ENCODE measurements around the gene FKBP5. TPM values are rescaled to one million over a fixed set of nuclear protein-coding genes. Genes with fewer than 3 reads are reported as not detected.
"Not testable (repeated sequence)": the region's sequence is repeated elsewhere in the genome, so short reads cannot be mapped to it uniquely, and the experiment has no call there.

Gene FKBP5
- total RNA-seq, 1 donor from 2014 or later: 112 TPM

DNA sequence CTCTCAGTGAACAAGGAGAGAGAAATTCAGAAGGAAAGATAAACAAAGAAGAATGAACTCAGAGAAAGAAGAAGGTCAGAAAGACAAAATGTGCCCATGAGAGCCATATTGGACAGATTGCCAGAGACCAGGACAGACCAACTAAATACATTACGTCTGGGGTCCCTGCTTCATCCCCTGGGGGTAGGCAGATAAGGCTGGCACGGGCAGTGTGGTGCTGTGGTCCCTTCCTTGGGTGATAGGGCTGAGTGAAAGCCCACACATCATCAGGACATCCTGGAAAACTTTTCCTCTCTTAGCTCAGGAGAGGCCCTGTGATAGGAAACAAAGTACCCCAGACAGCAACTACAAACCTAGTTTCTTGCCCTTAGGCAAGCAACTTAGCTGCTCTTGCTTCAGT, 34.9 kb upstream of the FKBP5 start:
- no peak for DNase-seq (ENCODE audit: low spot score)

GRCh38 chr6:35722121-35722761, 33.5 kb upstream of the FKBP5 start:
- no peak for DNase-seq (ENCODE audit: low spot score)

- DNase-seq (ENCODE audit: low spot score): no peak
Observed at GRCh38 chr6:35719830-35720733, 31.4 kb upstream of the FKBP5 start.

DNA sequence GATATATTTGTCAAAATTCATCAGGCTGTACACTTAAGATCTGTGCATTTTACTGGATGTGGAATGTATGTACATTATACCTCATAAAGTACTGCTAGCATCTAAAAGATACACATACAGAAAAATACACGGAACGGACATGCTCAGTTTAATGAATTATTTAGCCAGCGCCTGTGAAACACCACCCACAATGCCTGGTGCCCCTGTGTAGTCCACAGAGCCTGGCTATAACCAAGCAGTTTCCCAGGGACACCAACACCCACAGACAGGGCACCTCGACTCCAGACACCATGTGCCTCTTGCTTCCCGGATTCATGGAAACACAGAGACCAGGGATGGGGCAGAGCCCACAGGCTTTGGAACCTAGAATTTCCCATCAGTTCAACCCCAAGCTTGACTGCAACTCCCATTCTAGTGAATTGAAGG, 30.7 kb upstream of the FKBP5 start:
- no peak for DNase-seq (ENCODE audit: low spot score)

GRCh38 chr6:35718911-35719381, 30.2 kb upstream of the FKBP5 start:
- no peak for DNase-seq (ENCODE audit: low spot score)

DNA sequence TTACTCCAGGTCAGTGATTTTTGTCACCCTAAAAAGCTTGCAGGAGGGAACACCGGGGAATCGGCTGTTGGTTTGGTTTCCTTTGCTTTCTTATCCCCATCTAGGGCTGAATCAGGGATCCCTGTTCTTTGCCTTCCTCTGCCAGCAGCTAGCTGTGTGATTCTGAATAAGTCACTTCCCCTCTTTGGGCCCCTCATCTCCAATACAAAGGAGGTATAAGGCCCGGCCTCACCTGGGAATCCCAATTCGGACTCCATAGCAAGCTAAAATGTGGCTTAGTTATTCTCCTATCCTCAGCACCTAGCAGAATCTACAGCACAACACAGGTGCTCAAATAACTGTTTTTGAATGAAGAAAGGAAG, 29.6 kb upstream of the FKBP5 start:
- DNase-seq (ENCODE audit: low spot score): no peak

- no peak for DNase-seq (ENCODE audit: low spot score)
Observed at GRCh38 chr6:35717449-35718374, 29.0 kb upstream of the FKBP5 start.

DNA sequence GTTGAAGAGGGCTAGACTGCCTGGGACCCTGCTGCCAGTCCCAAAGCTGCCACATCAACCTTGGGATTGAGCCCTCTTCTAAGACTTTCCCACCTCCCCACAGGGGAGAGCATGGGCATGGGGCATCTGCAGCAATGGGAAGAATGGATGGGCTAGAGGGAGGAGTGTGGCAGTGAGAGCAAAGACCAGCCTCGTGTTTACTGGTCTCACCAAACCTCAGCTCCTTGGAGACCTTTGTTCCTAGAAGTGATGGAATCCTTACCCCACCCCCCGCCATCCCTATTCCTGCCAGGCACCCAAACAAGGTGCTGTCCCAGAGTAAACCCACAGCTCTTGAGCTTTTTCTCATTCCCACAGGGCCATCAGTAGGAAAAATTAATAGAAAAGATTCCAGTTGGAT, 28.1 kb upstream of the FKBP5 start:
- no peak for DNase-seq (ENCODE audit: low spot score)

- no peak for DNase-seq (ENCODE audit: low spot score)
Observed at GRCh38 chr6:35713006-35713767, 24.5 kb upstream of the FKBP5 start.

DNA sequence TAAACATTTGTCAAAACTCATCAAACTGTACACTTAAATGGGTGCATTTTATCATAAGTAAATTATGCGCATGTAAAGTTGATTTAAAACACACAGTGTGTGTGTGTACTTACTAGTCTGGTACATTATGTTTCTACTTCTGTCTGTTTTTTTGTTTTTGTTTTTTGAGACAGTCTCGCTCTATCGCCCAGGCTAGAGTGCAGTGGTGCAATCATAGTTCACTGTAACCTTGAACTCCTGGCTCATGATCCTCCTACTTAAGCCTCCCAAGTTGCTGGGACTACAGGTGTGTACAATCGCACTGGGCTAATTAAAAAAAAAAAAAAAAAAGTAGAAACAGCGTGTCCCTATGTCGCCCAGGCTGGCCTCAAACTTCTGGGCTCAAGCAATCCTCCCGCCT, 23.0 kb upstream of the FKBP5 start:
- no peak for DNase-seq (ENCODE audit: low spot score)

GRCh38 chr6:35710241-35710847, 21.6 kb upstream of the FKBP5 start:
- no peak for DNase-seq (ENCODE audit: low spot score)

GRCh38 chr6:35708585-35708984, 19.9 kb upstream of the FKBP5 start:
- DNase-seq (ENCODE audit: low spot score): no peak

DNA sequence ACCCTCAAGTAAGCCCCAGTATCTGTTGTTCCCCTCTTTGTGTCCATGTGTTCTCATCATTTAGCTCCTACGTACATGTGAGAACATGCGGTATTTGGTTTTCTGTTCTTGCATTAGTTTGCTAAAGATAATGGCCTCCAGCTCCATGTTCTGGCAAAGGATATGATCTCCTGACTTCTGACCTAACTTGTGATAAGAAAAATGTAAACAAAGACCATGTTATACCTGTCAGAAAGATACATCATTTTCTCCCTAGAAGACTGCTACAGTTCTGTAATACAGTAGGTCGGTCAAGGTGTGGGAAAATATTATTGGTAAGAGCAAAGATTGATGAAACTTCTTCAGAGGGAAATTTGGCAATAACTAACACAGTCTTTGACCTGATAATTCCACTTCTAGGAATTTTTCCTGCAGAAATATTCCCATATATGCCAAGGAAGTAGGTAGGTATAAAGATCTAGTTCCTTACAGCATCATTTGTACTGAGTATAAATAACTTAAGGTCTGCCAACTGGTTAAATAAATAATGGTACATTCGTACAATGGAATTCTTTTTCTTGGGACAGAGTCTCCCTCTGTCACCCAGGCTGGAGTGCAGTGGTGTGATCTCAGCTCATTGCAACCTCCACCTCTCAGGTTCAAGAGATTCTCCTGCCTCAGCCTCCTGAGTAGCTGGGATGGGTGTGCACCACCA, 19.1 kb upstream of the FKBP5 start:
- DNase-seq (ENCODE audit: low spot score): no peak

GRCh38 chr6:35706468-35706867, 17.8 kb upstream of the FKBP5 start:
- no peak for DNase-seq (ENCODE audit: low spot score)

- DNase-seq (ENCODE audit: low spot score): no peak
Observed at GRCh38 chr6:35703554-35703953, 14.8 kb upstream of the FKBP5 start.

DNA sequence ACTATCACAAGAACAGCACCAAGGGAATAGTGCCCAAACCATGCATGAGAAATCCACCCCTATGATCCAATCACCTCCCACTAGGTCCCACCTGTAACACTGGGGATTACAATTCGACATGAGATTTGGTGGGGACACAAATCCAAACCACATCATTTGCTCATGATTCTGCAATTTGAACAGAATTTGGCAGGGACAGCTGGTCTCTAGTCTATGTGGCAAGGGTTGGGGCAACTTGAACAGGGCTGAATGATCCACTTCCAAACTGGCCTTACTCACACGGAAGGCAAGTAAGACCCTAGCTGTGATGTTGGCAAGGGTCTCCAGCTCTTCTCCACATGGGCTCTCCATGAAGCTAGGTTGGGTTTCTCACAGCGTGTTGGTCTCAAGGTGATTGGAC, 10.1 kb upstream of the FKBP5 start:
- DNase-seq (ENCODE audit: low spot score): no peak

- not testable (repeated sequence) for DNase-seq (ENCODE audit: low spot score)
Observed at GRCh38 chr6:35698430-35698829, 9.7 kb upstream of the FKBP5 start.

GRCh38 chr6:35694462-35694861, 5.7 kb upstream of the FKBP5 start:
- DNase-seq (ENCODE audit: low spot score): no peak

DNA sequence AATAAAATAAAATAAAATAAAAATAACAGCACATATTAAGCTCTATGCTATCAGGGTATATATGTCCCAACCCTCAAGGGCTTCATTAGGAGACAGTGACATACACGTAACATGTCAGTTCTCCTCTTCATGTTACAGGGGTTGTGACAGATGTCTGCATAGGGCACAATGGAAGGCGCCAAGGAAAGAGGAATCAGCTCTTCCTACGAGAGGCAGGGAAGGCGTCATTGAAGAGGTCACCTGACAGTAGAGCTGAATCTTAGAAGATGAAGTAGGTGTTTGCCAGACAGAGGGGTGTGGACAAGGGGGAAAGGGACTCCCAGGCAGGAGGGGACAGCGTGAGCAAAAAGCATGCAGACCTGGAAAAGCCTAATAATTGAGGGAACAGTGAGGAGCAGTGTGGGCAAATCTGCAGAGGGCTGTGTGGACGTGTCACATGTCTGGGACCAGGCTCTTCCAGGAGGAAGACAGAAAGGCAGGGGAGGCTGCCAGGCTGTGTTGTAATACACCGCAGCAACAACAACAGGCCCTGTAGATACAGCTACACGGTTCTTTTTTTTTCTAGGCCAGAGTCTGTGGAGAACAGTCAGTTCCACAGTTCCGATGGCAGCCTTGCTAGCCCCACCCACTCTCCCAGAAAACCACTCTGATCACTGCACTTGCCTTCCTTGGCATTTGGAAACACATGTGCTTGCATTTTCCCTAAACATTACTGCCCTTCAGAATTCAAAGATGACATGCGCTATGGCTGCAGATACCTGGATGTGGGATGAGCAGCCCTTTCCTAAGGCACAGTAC, 2.5 kb upstream of the FKBP5 start:
- peak; percentile 79 for DNase-seq (ENCODE audit: low spot score)
